ENCODE results near the gene PHF1.

PHF1 gene

DNA sequence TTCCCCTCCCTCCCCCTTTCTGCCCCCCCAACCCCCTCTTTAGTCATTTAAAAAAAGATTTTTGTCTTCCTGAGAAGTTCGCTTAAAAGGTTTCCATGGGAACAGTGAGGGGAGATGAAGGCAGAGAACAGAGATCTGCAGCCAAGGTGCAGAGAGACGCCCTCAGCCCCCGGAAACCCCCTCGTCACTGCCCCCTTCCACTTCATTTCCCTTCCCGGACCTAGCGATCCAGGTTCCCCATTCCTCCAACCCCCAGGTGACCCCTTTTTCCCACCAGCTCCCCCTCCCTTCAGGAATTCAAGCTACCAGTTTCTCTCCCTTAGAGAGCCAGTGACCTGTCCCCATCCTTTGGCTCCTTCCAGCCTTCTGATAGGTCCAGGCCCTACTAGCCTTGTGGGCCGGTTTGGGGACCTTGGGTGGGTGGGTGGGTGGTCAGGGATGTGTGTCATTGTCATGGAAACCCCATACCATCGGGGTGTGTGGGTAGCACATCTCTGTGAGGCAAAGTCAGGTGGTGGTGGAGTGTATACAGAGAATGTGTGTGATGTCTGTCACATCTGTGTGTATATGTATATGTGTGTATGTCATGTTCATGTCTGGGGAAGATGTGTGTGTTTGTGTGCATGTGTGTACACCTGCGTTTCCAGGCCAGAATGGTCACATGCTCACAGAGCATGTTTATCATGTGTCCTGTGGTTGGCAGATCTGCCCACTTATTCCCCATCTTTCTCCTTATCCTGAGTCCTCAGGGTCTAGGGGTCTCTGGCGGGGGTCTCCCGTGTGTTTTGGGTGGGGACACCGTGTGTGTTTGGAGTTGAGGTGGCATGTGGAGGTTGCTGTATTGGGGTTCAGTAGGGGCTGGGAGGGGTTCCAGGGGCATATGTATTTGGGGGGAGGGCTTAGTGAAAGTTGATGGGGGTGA lies 16.0 kb downstream of the PHF1 start:
- DNase-seq (ENCODE audit: low read depth), result no peak
- H3K4me3 ChIP-seq (replicated peaks; ENCODE audit: low read depth, low read length), result peak overlapping the region; percentile 70
- TF ChIP-seq, protein P1, sequence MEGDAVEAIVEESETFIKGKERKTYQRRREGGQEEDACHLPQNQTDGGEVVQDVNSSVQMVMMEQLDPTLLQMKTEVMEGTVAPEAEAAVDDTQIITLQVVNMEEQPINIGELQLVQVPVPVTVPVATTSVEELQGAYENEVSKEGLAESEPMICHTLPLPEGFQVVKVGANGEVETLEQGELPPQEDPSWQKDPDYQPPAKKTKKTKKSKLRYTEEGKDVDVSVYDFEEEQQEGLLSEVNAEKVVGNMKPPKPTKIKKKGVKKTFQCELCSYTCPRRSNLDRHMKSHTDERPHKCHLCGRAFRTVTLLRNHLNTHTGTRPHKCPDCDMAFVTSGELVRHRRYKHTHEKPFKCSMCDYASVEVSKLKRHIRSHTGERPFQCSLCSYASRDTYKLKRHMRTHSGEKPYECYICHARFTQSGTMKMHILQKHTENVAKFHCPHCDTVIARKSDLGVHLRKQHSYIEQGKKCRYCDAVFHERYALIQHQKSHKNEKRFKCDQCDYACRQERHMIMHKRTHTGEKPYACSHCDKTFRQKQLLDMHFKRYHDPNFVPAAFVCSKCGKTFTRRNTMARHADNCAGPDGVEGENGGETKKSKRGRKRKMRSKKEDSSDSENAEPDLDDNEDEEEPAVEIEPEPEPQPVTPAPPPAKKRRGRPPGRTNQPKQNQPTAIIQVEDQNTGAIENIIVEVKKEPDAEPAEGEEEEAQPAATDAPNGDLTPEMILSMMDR (IDR thresholded peaks at IDR 0.05; ENCODE audit: low read length, missing control alignments), result no peak

DNA sequence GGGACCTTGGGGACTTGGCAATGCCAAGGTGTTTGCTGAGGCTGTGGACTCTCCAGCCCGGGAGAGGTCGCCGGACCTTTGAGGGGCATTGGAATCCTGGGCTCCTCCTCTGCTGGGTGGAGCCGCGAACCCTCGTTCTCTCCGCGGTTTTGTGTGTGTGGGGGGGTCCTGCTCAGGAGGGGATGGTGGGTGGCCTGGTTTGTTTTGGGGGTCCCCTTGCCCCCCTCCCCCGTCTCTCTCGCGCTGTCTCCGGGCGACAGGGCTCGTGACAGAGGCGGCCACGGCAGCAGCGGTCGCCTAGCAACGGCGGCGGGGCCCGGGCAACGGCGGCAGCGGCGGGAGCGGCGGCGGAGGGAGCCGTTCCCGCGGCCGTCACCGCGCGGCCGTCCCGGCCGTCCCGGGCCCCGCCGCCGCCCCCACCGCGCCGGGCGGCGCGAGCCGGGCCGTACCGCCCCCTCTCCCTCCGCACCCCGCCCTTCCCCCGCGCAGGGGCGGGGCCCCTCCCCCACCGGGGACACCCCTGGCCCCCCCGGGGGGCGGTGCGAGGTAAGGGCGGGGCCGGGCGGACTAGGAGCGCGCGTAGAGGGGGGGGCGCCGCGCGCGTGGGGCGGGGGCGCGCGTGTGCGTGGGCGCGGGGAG lies 16.9 kb downstream of the PHF1 start:
- DNase-seq (ENCODE audit: low read depth), result no peak
- TF ChIP-seq, protein P1 (IDR thresholded peaks at IDR 0.05; ENCODE audit: low read length, missing control alignments), result no peak
- peak overlapping the region; percentile 70 for H3K4me3 ChIP-seq (replicated peaks; ENCODE audit: low read depth, low read length)

DNA sequence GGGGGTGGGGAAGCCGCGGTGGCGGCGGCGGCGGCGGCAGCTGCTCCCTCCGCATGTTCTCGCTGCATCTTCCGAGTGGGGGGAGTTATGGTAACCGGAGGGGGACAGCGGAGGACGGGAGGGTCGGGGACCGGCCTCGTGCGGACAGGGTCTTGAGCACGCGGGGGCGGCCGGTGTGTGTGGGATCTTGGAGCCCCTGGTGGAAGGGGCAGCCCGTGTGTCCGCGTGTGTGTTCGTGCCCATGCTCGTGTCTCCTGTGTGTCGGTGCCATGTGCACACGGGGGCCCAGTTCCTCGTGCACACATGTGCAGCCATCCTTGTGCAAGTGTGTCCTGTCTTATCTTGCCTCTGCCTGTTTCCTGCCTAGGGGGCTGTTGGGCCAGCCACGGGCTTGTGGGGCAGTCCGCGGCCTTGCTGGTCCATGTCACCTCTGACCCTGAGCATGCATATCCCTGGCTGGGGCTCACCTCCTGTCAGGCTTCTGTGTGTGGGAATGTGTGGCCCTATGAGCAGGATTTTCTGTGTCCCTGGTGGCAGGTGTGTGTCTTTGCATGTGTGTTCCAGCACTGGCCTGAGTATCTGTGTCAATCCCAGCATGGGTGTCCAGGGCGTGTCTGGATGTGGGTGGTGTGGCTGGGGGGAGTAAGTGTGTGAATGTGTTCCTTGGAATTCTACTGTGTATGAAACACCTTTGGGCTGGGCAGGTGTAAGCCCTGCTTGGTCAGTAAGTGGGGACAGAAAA lies 17.6 kb downstream of the PHF1 start:
- peak; percentile 38 for DNase-seq (ENCODE audit: low read depth)
- H3K4me3 ChIP-seq (replicated peaks; ENCODE audit: low read depth, low read length), result peak overlapping the region; percentile 70
- TF ChIP-seq, protein P1 (IDR thresholded peaks at IDR 0.05; ENCODE audit: low read length, missing control alignments), result peak; percentile 35

DNA sequence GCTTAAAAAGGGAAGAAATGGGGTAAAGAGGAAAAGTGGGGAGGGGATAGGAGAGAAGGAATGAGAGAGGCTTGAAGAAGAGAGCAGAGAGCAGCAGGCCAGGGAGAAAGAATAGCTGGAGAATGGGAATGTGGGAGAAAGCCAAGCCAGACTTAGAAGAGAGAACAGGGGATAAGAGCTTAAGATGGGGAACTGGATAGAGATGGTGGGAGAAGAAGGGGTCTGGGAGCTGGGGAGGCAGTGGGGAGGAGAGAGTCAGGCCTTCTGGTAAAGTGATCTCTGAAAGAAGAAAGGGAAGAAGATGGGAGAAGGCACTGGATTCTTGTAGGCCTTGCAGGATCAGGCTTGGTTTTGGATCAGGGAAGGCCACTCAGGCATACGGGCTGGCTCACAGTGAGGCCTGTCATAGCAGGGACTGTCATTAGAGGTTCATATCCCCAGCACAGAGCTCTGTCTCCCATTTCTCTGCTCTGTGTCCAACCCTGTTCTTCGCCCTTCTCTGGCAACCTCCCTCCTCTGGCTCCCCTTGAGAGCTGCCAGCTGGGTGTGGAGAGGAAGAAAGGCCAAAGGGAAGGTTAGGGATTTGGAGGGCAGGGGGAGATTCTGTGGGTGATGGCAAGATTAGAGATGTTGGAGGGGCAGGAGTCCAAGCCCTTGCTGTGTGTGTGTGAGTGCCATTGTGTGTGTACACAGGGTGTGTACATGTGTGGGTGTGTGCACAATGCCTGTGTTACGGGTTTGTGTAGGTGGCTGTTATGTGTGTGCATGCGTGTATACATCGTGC lies 18.3 kb downstream of the PHF1 start:
- no peak for DNase-seq (ENCODE audit: low read depth)
- TF ChIP-seq, protein P1 (IDR thresholded peaks at IDR 0.05; ENCODE audit: low read length, missing control alignments), result no peak
- peak overlapping the region; percentile 70 for H3K4me3 ChIP-seq (replicated peaks; ENCODE audit: low read depth, low read length)

DNA sequence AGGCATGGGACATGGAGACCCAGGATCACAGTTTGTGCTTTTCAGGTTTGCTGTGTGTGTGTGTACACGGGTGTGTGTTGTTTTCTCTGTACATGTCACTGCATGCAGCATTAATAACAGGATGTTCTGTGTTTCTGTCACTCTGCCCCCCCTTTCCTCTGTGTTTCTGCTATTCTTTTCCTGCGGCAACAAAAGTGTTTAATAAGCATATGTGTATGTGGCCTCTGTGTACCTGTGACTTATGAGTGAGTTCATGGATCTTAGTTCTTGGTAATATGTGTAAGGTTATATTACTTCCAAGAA lies 18.9 kb downstream of the PHF1 start:
- H3K4me3 ChIP-seq (replicated peaks; ENCODE audit: low read depth, low read length), result no peak overlapping the region
- TF ChIP-seq, protein P1 (IDR thresholded peaks at IDR 0.05; ENCODE audit: low read length, missing control alignments), result no peak
- no peak for DNase-seq (ENCODE audit: low read depth)

DNA sequence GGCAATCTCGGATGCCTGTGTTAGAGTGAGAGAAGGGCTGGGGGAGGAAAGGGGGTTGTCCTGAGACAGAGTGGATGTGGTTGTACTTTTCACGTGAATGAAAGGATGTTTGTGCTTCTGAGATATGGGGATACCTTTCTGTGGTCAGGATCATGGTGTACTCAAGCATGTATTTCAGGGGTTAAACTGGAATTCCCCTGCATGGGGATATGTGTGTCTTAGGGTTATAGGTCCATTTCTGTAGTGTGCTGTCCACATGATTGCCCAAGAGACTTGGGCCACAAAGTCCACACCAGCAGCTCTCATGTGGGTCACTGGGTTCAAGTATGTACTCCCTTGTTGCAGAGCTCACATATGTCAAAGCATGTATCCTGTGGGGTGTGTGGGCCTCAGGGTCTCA lies 19.5 kb downstream of the PHF1 start:
- H3K4me3 ChIP-seq (replicated peaks; ENCODE audit: low read depth, low read length), result no peak overlapping the region
- TF ChIP-seq, protein P1 (IDR thresholded peaks at IDR 0.05; ENCODE audit: low read length, missing control alignments), result no peak
- DNase-seq (ENCODE audit: low read depth), result no peak

All from fibroblast of pulmonary artery (primary cell).